Smooth muscle cell (in vitro differentiated cells): Measurements from ENCODE around the gene KCNH1. TPM values are rescaled to one million over a fixed set of nuclear protein-coding genes. Genes with fewer than 3 reads are reported as not detected.

Source experiments
- DNase-seq: peaks from one replicate; lab custom pipeline; 2025; ENCODE audit not compliant: unreplicated experiment; lab: John Stamatoyannopoulos, UW
- H2AFZ ChIP-seq: fragments of 200-600 bp; sonication (generic); 2 replicates; pipeline ENCODE4 v1.6.0; 2016; ENCODE audit warnings: antibody characterized with exemption, low read depth, mild to moderate bottlenecking
- H3F3A ChIP-seq: fragments of 200-600 bp; sonication (generic); 2 replicates; pipeline ENCODE4 v1.6.0; 2017; ENCODE audit warnings: antibody characterized with exemption, low read depth
- H3K27ac ChIP-seq: fragments of 200-600 bp; sonication (generic); 2 replicates; pipeline ENCODE4 v1.5.1; 2016; ENCODE audit warnings: low read depth, mild to moderate bottlenecking
- H3K27me3 ChIP-seq: fragments of 200-600 bp; sonication (generic); 2 replicates; pipeline ENCODE4 v1.6.1; 2016; ENCODE audit warnings: low read depth, mild to moderate bottlenecking
- H3K36me3 ChIP-seq: fragments of 200-600 bp; sonication (generic); 2 replicates; pipeline ENCODE4 v1.5.1; 2016; ENCODE audit warnings: low read depth
- H3K4me1 ChIP-seq: fragments of 200-600 bp; sonication (generic); 2 replicates; pipeline ENCODE4 v1.5.1; 2016; ENCODE audit warnings: low read depth
- H3K4me2 ChIP-seq: fragments of 200-600 bp; sonication (generic); 2 replicates; pipeline ENCODE4 v1.6.0; 2016; ENCODE audit warnings: mild to moderate bottlenecking
- H3K4me3 ChIP-seq: fragments of 200-600 bp; sonication (generic); 2 replicates; pipeline ENCODE4 v1.5.1; 2016; ENCODE audit warnings: mild to moderate bottlenecking
- H3K79me2 ChIP-seq: fragments of 200-600 bp; sonication (generic); 2 replicates; pipeline ENCODE4 v1.6.0; 2016; ENCODE audit warnings: low read depth, mild to moderate bottlenecking
- H3K9ac ChIP-seq: fragments of 200-600 bp; sonication (generic); 2 replicates; pipeline ENCODE4 v1.6.0; 2016; ENCODE audit warnings: low read depth
- H3K9me3 ChIP-seq: fragments of 200-600 bp; sonication (generic); replicated peaks from 2 replicates; pipeline ENCODE4 v1.5.1; 2016; ENCODE audit warnings: low read depth
- H4K20me1 ChIP-seq: fragments of 200-600 bp; sonication (generic); 2 replicates; pipeline ENCODE4 v1.6.0; 2016; ENCODE audit warnings: low read depth
- WGBS: methylation state at CpG from one replicate; pipeline ENCODE4 v1.1.7; 2016; ENCODE audit warnings: low lambda C conversion rate; 5-methylcytosine and 5-hydroxymethylcytosine counted together
- polyA plus RNA-seq: library from polyadenylated mRNA; unstranded; fragments of >200 nt; fragmentation: Nextera tagmentation; extraction: Ambion mirVana; gene quantifications from 2 replicates; pipeline ENCODE4 v1.2.1, GENCODE V29; 2016
- total RNA-seq: library from RNA; depleted of rRNA; stranded (reverse); fragments of >200 nt; gene quantifications from 2 replicates; pipeline ENCODE4 v1.2.3, GENCODE V29; 2014
- TF ChIP-seq, protein P1 (sequence below): fragments of 200-600 bp; sonication (generic); IDR thresholded peaks from 2 replicates; pipeline ENCODE4 v1.5.1; 2017; ENCODE audit warnings: borderline replicate concordance, mild to moderate bottlenecking, antibody characterized with exemption; ENCODE audit not compliant: insufficient read depth, poor library complexity, severe bottlenecking

Gene KCNH1
- total and polyA plus RNA-seq, 2 experiments from 2014 or later = 0.30 to 1.9 TPM

DNA sequence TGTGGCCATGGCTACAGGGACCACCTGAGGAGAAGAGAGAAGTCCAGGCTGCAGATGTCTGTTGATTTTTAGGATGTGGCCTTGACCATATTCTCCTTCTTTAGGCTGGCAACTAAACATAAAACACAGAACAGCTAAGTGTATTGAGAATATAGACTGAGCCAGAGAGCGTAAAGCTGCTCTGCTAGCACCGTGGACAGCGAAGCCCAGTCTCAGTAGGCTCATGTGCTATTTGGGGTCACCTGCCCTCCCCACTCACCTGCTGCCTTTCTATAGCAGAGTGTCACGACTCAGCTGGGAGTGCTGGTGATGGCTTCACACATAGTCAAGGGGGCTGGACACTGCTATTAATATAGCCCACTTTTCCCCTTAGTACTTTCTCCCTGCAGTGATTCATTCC is 278.5 kb downstream of the KCNH1 start:
- H4K20me1 ChIP-seq = no peaks in the 10 kb centered on the region
- no peak overlapping the region for H3K27ac ChIP-seq
- H3K4me1 ChIP-seq = no peaks in the 10 kb centered on the region
- H3K36me3 ChIP-seq = no peaks in the 10 kb centered on the region
- TF ChIP-seq, protein P1, sequence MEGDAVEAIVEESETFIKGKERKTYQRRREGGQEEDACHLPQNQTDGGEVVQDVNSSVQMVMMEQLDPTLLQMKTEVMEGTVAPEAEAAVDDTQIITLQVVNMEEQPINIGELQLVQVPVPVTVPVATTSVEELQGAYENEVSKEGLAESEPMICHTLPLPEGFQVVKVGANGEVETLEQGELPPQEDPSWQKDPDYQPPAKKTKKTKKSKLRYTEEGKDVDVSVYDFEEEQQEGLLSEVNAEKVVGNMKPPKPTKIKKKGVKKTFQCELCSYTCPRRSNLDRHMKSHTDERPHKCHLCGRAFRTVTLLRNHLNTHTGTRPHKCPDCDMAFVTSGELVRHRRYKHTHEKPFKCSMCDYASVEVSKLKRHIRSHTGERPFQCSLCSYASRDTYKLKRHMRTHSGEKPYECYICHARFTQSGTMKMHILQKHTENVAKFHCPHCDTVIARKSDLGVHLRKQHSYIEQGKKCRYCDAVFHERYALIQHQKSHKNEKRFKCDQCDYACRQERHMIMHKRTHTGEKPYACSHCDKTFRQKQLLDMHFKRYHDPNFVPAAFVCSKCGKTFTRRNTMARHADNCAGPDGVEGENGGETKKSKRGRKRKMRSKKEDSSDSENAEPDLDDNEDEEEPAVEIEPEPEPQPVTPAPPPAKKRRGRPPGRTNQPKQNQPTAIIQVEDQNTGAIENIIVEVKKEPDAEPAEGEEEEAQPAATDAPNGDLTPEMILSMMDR = no peak
- H3K9me3 ChIP-seq = no peaks in the 10 kb centered on the region
- WGBS = 62% methylated on average over 4 of the region's 4 CpGs
- no peaks in the 10 kb centered on the region for H3F3A ChIP-seq
- no peak overlapping the region for H3K4me2 ChIP-seq
- H2AFZ ChIP-seq = no peak overlapping the region
- no peak for DNase-seq
- no peaks in the 10 kb centered on the region for H3K27me3 ChIP-seq
- H3K4me3 ChIP-seq = no peak overlapping the region
- H3K79me2 ChIP-seq = no peaks in the 10 kb centered on the region
- H3K9ac ChIP-seq = no peak overlapping the region

DNA sequence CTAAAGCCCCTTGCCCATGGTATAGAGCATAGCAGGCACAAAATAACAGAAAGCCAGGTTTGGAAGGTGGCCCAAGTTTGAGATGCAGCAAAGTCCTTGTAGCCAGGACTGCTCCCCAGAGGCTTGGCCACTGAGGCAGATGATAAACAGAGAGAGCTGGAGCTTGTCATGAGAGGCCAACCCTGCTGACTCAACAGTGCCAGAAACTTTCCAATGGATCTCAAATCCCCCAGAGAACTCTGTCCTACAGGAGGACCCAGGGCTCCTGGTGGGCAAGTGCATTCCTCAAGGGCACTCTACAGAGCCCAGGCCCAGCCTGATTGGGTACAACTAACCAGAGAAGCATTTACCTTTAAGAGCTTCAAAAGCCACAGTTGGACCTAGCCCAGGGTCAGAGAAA is 280.7 kb downstream of the KCNH1 start:
- Histone ChIP-seq H3K4me3 (no peak overlapping the region), H3K27ac (no peak overlapping the region), H3K27me3 (no peaks in the 10 kb centered on the region), H3K79me2 (no peaks in the 10 kb centered on the region), H3K4me2 (no peak overlapping the region), H2AFZ (no peak overlapping the region), H3K9me3 (no peaks in the 10 kb centered on the region), H3K36me3 (no peaks in the 10 kb centered on the region), H4K20me1 (no peaks in the 10 kb centered on the region), H3F3A (no peaks in the 10 kb centered on the region), H3K4me1 (no peaks in the 10 kb centered on the region), H3K9ac (no peak overlapping the region)
- TF ChIP-seq, protein P1 = no peak
- no peak for DNase-seq

DNA sequence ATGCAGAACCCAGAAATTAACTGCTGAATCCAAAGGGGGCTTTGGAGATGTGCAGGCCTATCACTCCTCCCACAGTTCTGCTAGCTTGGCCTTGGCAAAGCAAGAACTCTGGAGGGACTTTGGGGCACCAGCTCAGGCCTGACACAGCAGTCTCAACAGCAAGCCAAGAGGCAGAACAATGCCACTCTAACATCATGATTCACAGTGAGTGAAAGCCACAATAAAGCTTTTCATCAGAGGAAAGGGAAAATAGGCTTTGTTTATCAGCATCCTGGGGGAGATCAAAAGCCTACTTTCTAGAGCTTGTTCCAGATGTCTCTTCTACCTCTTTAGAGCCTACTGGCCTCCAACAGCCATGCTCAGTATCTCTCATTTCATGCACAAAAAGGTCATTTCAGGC is 283.4 kb downstream of the KCNH1 start:
- Histone ChIP-seq H3K4me3 (no peak overlapping the region), H3K27me3 (no peaks in the 10 kb centered on the region), H3K79me2 (no peaks in the 10 kb centered on the region), H3K4me1 (no peaks in the 10 kb centered on the region), H3K9ac (no peak overlapping the region), H2AFZ (no peak overlapping the region), H3K27ac (no peak overlapping the region), H3K4me2 (no peak overlapping the region), H4K20me1 (no peaks in the 10 kb centered on the region), H3F3A (no peaks in the 10 kb centered on the region), H3K9me3 (no peaks in the 10 kb centered on the region), H3K36me3 (no peaks in the 10 kb centered on the region)
- TF ChIP-seq, protein P1 = no peak
- DNase-seq = no peak

DNA sequence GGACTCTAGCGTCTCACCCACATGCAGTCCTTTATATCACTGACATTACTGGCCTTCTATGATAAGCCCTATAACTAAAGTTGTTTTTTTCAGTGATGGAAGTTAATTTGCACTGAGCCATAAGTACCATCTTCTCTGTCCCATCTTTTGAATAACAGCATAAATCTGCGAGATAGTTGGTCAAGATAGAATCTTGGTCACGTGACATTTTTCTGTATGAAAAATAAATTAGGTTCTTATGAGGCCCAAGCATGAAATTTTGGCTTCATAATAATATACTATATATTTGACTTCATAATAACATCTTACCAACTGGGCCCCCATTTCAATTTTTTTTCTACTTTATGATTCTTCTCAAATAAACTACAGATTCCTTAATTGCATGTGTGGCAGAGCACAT is 285.5 kb downstream of the KCNH1 start:
- no peak for DNase-seq
- no peaks in the 10 kb centered on the region for H3F3A ChIP-seq
- 81% methylated on average over 3 of the region's 3 CpGs for WGBS
- H3K4me3 ChIP-seq = no peak overlapping the region
- no peaks in the 10 kb centered on the region for H3K79me2 ChIP-seq
- H3K9ac ChIP-seq = no peak overlapping the region
- no peaks in the 10 kb centered on the region for H3K27me3 ChIP-seq
- H2AFZ ChIP-seq = no peak overlapping the region
- H3K9me3 ChIP-seq = no peaks in the 10 kb centered on the region
- TF ChIP-seq, protein P1 = no peak
- no peaks in the 10 kb centered on the region for H3K4me1 ChIP-seq
- H3K27ac ChIP-seq = no peak overlapping the region
- H3K36me3 ChIP-seq = no peaks in the 10 kb centered on the region
- H4K20me1 ChIP-seq = no peaks in the 10 kb centered on the region
- H3K4me2 ChIP-seq = no peak overlapping the region
